GM12801 (cell line): Measurements from ENCODE around the gene ANO10.

ENCODE experiments used
- TF ChIP-seq, protein P1 (sequence below): IDR thresholded peaks from one replicate; pipeline ENCODE4 v1.5.1; 2011; ENCODE audit warnings: control low read depth; ENCODE audit not compliant: insufficient read length; ENCODE audit errors: extremely low read depth

The ANO10 gene

GRCh38 chr3:43647331-43648166, 25.7 kb upstream of the ANO10 start:
- TF ChIP-seq, protein P1, sequence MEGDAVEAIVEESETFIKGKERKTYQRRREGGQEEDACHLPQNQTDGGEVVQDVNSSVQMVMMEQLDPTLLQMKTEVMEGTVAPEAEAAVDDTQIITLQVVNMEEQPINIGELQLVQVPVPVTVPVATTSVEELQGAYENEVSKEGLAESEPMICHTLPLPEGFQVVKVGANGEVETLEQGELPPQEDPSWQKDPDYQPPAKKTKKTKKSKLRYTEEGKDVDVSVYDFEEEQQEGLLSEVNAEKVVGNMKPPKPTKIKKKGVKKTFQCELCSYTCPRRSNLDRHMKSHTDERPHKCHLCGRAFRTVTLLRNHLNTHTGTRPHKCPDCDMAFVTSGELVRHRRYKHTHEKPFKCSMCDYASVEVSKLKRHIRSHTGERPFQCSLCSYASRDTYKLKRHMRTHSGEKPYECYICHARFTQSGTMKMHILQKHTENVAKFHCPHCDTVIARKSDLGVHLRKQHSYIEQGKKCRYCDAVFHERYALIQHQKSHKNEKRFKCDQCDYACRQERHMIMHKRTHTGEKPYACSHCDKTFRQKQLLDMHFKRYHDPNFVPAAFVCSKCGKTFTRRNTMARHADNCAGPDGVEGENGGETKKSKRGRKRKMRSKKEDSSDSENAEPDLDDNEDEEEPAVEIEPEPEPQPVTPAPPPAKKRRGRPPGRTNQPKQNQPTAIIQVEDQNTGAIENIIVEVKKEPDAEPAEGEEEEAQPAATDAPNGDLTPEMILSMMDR: no peak

- TF ChIP-seq, protein P1: no peak
These were observed 22.6 kb upstream of the ANO10 start for GRCh38 chr3:43644443-43644842.

- TF ChIP-seq, protein P1: no peak
These were observed 19.7 kb upstream of the ANO10 start for GRCh38 chr3:43641306-43642114.

GRCh38 chr3:43640681-43641080, 18.9 kb upstream of the ANO10 start:
- TF ChIP-seq, protein P1: no peak

- TF ChIP-seq, protein P1: no peak
These were observed 17.0 kb upstream of the ANO10 start for GRCh38 chr3:43638594-43639447.

DNA sequence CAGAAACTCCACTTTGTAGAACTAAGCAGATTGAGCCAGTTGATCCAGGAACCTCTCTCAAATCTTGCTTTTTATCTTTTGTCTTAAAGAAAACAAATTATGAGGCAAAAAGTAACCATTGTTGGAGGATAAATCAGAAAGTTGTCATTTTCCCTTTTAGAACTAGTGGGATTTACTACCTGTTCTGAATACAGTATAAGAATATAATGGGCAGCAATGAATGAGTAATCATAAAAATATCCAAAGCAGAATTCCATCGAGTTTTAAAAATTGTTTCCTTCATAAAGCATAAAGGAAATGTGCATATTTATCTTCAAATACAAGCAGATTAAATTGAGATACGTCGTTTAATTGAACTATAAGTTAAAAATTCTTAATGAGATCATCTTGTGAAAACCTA, 15.9 kb upstream of the ANO10 start:
- TF ChIP-seq, protein P1: no peak

GRCh38 chr3:43632986-43633385, 11.2 kb upstream of the ANO10 start:
- TF ChIP-seq, protein P1: no peak
